SK-N-DZ (cell line): ENCODE results near the gene CELF5.
A peak's percentile ranks its signal among the peaks of the same experiment; 100 is the strongest.
"Not testable (repeated sequence)": the region's sequence is repeated elsewhere in the genome, so short reads cannot be mapped to it uniquely, and the experiment has no call there.

Source experiments
- DNase-seq: peaks from one replicate; pipeline ENCODE4 v3.0.0-alpha.2; 2015; ENCODE audit warnings: low spot score

Gene CELF5

GRCh38 chr19:3320354-3320670 lies 95.9 kb downstream of the CELF5 start:
- no peak for DNase-seq

GRCh38 chr19:3320853-3321252 lies 96.4 kb downstream of the CELF5 start:
- no peak for DNase-seq

DNA sequence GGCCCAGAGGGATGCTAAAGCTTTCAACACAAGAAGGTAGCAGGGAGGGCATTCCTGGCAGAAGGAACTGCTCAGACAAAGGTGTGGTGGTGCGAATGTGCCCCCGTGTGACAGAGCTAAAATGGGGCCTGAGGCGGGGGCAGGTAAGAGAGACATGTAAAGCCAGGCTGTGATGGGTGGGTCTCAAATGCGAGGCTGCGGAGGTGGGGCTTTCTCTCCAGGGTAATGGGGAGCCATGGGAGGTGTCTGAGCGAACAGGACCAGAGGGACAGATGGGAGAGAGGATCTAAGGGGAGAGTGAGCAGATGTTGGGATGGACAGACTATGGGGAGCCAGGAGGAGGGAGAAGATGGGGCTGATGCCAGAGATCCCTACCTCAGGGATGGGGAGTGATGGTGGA lies 97.2 kb downstream of the CELF5 start:
- no peak for DNase-seq

DNA sequence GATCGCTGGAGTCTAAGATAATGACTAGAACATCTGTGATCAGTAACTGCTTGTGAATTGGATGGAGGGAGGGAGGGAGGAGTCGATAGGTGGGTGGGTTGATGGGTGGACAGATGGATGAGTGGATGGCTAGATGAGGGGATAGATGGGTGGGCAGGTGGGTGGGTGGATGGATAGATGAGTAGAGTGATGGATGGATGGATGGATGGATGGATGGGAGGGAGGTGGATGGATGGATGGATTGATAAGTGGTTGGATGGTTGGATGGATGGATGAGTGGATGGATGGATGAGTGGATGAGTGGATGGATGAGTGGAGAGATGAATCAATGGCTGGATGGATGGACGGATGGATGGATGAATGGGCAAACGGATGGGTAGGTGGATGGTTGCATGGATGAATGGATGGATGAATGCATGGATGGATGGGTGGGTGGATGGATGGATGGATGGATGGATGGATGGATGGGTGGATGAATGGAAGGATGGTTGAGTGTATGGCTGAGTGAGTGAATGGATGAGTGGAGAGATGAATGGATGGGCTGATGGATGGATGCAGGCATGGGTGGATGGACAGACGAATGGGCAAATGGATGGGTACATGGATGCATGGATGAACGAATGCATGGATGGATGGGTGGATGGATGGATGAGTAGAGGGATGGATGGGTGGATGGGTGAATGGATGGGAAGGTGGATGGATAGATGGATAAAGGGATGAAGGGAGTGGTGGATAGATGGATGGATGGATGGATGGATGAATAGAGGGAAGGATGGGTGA lies 97.9 kb downstream of the CELF5 start:
- DNase-seq: no peak

DNA sequence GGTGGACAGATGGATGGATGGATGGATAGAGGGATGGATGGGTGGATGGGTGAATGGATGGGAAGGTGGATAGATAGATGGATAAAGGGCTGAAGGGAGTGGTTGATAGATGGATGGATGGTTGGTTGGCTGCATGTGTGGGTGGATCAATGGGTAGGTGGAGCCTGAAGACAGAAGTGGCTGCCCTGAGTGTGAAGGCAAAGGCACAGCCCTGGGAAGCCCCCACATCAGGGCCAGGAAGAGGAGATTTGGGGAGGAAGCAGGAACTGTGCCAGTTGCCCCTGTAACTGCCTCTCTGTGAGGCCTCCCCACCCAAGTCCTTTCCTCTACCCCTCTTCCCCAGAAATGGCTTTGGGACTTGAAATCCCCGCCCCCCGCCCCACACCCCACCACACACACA lies 98.6 kb downstream of the CELF5 start:
- DNase-seq: no peak

DNA sequence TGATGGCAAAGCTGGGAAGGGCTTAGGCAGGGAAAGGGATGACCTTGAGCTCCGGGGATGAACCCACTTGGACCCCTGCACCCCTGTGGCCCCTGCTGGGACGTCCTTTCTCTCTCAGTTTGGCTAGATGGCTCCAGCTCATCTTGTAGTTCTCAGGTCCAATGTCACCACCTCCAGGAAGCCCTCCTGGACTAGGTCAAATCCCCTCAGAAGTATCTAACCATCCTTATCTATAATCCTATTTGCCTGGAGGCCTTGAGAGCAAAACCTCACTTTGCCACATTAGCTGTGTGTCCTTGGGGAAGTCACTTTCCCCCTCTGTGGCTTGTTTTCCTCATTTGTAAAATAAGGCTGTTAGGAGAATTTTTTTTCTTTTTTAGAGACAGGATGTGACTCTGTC lies 99.2 kb downstream of the CELF5 start:
- DNase-seq: no peak

- DNase-seq: peak; percentile 28
Observed at GRCh38 chr19:3324405-3324856, 100.0 kb downstream of the CELF5 start.

DNA sequence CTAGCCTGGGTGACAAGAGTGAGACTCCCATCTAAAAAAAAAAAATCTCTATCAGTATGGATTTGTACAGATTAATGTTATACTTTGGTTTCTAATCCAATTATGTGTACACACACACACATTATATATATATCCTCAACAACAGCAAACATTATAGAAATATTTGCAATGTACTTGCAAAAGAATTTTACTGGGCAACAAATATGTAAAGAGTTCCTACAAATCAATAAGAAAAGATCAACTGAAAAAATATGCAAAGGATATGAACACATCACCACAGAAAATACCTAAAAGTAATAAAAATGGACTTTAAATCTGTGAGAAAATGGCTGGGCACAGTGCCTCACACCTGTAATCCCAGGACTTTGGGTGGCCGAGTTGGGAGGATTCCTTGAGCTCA lies 101.0 kb downstream of the CELF5 start:
- DNase-seq: no peak

GRCh38 chr19:3328743-3329142 lies 104.3 kb downstream of the CELF5 start:
- DNase-seq: no peak

GRCh38 chr19:3330047-3330446 lies 105.6 kb downstream of the CELF5 start:
- no peak for DNase-seq

DNA sequence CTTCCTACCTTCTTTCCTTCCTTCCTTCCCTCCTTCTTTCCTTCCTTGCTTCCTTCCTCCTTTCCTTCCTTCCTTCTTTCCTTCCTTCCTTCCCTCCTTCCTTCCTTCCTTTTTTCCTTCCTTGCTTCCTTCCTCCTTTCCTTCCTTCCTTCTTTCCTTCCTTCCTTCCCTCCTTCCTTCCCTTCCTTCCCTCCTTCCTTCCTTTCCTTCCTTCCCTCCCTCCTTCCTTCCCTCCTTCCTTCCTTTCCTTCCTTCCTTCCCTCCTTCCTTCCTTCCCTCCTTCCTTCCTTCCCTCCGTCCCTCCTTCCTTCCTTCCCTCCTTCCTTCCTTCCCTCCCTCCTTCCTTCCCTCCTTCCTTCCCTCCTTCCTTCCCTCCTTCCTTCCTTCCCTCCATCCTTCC lies 107.8 kb downstream of the CELF5 start:
- DNase-seq: not testable (repeated sequence)

- no peak for DNase-seq
Observed at GRCh38 chr19:3333020-3333583, 108.6 kb downstream of the CELF5 start.

DNA sequence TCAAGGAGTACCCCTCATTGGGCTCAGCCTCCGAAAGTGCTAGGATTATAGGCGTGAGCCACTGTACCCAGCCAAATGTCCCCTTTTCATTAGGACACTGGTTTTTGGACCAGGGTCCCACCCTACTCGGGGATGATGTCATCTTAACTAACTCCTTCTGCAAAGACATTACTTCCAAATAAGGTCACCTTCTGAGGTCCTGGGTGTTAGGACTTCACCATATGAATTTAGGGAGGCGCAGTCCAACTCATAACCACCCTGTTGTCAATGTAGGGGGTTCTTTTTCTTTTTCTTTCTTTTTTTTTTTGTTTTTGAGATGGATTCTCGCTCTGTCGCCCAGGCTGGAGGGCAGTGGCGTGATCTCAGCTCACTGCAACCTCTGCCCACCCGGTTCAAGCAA lies 109.2 kb downstream of the CELF5 start:
- no peak for DNase-seq

GRCh38 chr19:3334749-3335430 lies 110.4 kb downstream of the CELF5 start:
- DNase-seq: not testable (repeated sequence)

- no peak for DNase-seq
Observed at GRCh38 chr19:3335431-3336350, 111.2 kb downstream of the CELF5 start.

GRCh38 chr19:3336351-3336679 lies 111.9 kb downstream of the CELF5 start:
- DNase-seq: no peak

GRCh38 chr19:3336680-3337523 lies 112.4 kb downstream of the CELF5 start:
- no peak for DNase-seq

DNA sequence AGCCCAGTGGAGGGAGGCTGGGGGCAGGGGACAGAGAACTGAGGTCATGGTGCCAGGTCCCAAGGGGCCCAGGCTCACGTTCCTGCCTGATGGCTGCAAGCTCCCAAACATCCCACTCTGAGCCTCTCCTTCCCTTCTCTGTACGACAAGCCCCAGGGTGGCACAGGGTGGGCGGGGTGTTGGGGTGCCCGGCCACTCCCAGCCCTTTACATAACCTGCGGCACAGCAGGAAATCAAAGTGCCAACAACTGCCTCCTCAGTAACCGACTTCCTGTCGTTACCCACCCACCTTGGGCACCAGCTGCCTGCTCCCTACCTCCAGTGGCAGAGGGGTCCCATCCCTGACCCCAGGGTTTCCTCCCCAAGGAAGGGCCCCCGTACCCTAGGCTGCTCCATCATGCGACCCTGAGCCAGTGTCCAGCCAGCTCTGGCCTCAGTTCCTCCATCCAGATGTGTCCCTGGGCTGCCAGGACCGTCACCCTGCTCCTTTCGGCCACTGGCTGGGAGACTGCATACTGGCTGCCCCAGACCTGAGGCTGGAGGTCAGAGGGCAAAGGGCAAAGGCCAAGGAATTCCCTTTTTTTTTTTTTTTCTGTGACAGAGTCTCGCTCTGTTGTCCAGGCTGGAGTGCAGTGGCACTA lies 114.2 kb downstream of the CELF5 start:
- no peak for DNase-seq

GRCh38 chr19:3340340-3340739 lies 115.9 kb downstream of the CELF5 start:
- DNase-seq: no peak

GRCh38 chr19:3342246-3342645 lies 117.8 kb downstream of the CELF5 start:
- no peak for DNase-seq

DNA sequence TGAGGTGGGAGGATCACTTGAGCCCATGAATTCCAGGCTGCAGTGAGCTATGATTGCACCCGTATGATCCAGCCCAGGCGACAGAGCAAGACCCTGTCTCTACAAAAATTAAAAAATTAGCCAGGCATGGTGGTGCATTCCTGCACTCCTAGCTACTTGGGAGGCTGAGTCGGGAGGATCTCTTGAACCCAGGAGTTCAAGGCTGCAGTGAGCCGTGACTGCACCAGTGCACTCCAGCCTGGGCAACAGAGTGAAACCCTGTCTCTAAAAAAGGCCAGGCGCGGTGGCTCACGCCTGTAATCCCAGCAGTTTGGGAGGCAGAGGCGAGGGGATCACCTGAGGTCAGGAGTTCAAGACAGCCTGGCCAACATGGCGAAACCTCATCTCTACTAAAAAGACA lies 118.5 kb downstream of the CELF5 start:
- DNase-seq: not testable (repeated sequence)
